NCI-H226 (cell line): Measurements from ENCODE around the gene C3orf22.
"Not testable (repeated sequence)": the region's sequence is repeated elsewhere in the genome, so short reads cannot be mapped to it uniquely, and the experiment has no call there.

Source experiments
- DNase-seq: peaks from one replicate; pipeline ENCODE4 v3.0.0-alpha.2; 2015

C3orf22 gene

GRCh38 chr3:126541628-126542339 is 16.9 kb downstream of the C3orf22 start:
- no peak for DNase-seq

GRCh38 chr3:126540951-126541627 is 17.6 kb downstream of the C3orf22 start:
- DNase-seq = no peak

- DNase-seq = peak; percentile 92
Observed at GRCh38 chr3:126540342-126540849, 18.3 kb downstream of the C3orf22 start.

GRCh38 chr3:126539558-126540250 is 19.0 kb downstream of the C3orf22 start:
- DNase-seq = no peak

- no peak for DNase-seq
Observed at GRCh38 chr3:126538966-126539365, 19.8 kb downstream of the C3orf22 start.

- no peak for DNase-seq
Observed at GRCh38 chr3:126538316-126538715, 20.4 kb downstream of the C3orf22 start.

GRCh38 chr3:126537730-126538281 is 20.9 kb downstream of the C3orf22 start:
- DNase-seq = no peak

GRCh38 chr3:126537116-126537729 is 21.5 kb downstream of the C3orf22 start:
- DNase-seq = no peak

GRCh38 chr3:126536126-126536525 is 22.6 kb downstream of the C3orf22 start:
- DNase-seq = no peak

- no peak for DNase-seq
Observed at GRCh38 chr3:126535636-126536035, 23.1 kb downstream of the C3orf22 start.

GRCh38 chr3:126534716-126535115 is 24.0 kb downstream of the C3orf22 start:
- not testable (repeated sequence) for DNase-seq

- no peak for DNase-seq
Observed at GRCh38 chr3:126533506-126533905, 25.2 kb downstream of the C3orf22 start.

- no peak for DNase-seq
Observed at GRCh38 chr3:126531051-126531330, 27.7 kb downstream of the C3orf22 start.

- DNase-seq = no peak
Observed at GRCh38 chr3:126530171-126531050, 28.3 kb downstream of the C3orf22 start.

GRCh38 chr3:126529585-126530170 is 29.1 kb downstream of the C3orf22 start:
- DNase-seq = no peak

- no peak for DNase-seq
Observed at GRCh38 chr3:126528800-126529541, 29.8 kb downstream of the C3orf22 start.

GRCh38 chr3:126528419-126528799 is 30.3 kb downstream of the C3orf22 start:
- DNase-seq = no peak

- DNase-seq = no peak
Observed at GRCh38 chr3:126527455-126528211, 31.1 kb downstream of the C3orf22 start.

- DNase-seq = no peak
Observed at GRCh38 chr3:126527006-126527405, 31.7 kb downstream of the C3orf22 start.

GRCh38 chr3:126526668-126527005 is 32.1 kb downstream of the C3orf22 start:
- DNase-seq = no peak
